ENCODE results near the gene PREX1. TPM values are rescaled to one million over a fixed set of nuclear protein-coding genes. Genes with fewer than 3 reads are reported as not detected.

The PREX1 gene
- total RNA-seq, 1 experiment from 2014 or later, result 3.3 TPM

DNA sequence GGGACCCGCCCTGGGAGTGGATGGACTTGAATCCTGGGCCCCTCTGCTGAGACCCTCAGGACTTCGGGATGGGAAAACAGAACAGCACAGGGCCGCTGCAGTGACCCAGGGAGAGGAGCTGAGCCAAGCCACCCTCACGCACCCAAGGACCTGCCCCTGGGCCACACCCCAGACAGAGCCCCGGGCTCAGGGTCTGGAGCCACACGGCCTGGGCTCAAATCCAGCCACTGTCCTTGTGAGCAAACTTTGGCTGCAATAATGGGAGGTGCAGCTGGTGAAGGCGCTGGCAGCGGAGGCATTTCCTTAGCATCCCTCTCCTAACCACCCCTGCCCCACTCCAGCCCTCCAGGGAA lies 207.7 kb downstream of the PREX1 start:
- no peaks in the 10 kb centered on the region for H3K79me2 ChIP-seq (ENCODE audit: low read depth)
- no peak overlapping the region for H2AFZ ChIP-seq
- no peaks in the 10 kb centered on the region for H3K9me3 ChIP-seq (ENCODE audit: insufficient read depth, low read depth)
- H3K4me3 ChIP-seq, result peak overlapping the region; percentile 54; the same call in 1 of the 2 replicates
- peaks cover 40% of the 10 kb centered on the region for H3K4me1 ChIP-seq (replicated peaks; ENCODE audit: insufficient read depth)
- H3K36me3 ChIP-seq (ENCODE audit: low read depth), result no peaks in the 10 kb centered on the region
- peaks cover 31% of the 10 kb centered on the region; the same call in 1 of the 2 replicates for H3F3A ChIP-seq (ENCODE audit: insufficient read depth, low read depth)
- intact Hi-C loops (cut with micrococcal nuclease; ENCODE audit: unreplicated experiment), result loop anchor here (1.0 to 10.0 kb wide), 13 partner anchors 75 to 1865 kb away; no protein-coding TSS in a partner anchor
- H3K27ac ChIP-seq, result peak overlapping the region; percentile 94
- BruUV-seq (replicated peaks), result no TSS peak
- TF ChIP-seq CTCF (conservative IDR thresholded peaks at IDR 0.05), result no peak
- no peak for TF ChIP-seq EZH2 (IDR thresholded peaks at IDR 0.05; ENCODE audit: low read depth)
- no peaks in the 10 kb centered on the region for H4K20me1 ChIP-seq (ENCODE audit: insufficient read depth)
- no peaks in the 10 kb centered on the region for H3K27me3 ChIP-seq (ENCODE audit: insufficient read depth, low read depth)
- no peaks in the 10 kb centered on the region for H3K9me2 ChIP-seq (ENCODE audit: insufficient read depth)
- peak overlapping the region; percentile 85 for H3K4me2 ChIP-seq
- ChIA-PET POLR2A (ENCODE audit: unreplicated experiment) (interaction anchor here (0.5 to 1.3 kb wide), 8 partner anchors 81 to 833 kb away, joined by 3 to 32 read pairs (median 8); no protein-coding TSS in a partner anchor), CTCF (interaction anchor here (0.5 to 2.6 kb wide), 35 partner anchors 23 to 1346 kb away, joined by 3 to 43 read pairs (median 4); no protein-coding TSS in a partner anchor)
- no peak for DNase-seq

DNA sequence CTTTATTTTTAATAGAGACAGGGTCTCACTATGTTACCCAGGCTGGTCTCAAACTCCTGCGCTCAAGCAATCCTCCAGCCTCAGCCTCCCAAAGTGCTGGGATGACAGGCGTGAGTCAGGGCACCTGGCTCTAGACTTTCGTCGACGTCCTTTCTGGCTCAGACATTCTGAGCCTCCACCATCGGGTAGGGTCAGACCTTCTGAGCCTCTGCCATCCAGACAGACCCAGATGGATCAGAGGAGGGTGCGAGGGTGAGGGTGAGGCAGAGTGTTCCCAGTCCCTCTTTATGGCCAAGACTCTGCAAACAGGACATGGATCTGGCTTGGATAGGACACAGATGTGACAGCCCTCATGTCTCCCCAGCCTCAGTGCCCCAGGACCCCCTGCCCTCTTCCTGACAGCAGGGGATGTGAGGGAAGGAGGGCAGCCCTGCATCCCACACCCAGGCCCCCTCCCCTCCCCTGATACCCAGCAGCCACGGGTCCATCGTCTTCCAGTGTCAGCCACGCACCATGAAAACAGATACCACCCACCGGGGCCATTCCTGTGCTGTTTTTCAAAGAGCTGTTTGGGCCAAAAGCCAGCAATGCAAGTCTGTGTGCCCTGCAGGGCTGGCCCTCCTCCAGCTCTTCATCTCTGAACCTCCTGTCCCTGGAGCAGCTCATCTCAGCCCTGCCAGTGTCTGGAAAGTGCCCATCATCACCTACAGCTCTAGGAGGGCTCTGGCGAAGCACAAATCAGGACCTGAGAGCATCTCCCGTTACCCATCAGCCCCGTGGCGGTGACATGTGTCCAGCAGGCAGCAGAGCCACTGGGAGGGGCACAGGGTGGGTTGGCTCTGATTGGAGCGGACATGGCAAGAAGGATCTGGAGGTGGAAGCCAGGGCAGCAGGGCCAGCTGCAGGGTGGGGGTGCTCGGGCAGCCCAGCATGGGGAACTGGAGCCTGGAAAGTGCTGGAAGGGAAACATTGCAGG lies 208.4 kb downstream of the PREX1 start:
- ChIA-PET CTCF (interaction anchor here (0.7 to 2.6 kb wide), 17 partner anchors 25 to 1345 kb away, joined by 3 to 43 read pairs (median 6); no protein-coding TSS in a partner anchor), POLR2A (ENCODE audit: unreplicated experiment) (interaction anchor here (0.5 to 1.3 kb wide), 5 partner anchors 80 to 833 kb away, joined by 3 to 9 read pairs (median 7); no protein-coding TSS in a partner anchor)
- Histone ChIP-seq H3K4me3 (peak overlapping the region; percentile 54; the same call in 1 of the 2 replicates), H3K4me1 (replicated peaks; ENCODE audit: insufficient read depth) (peaks cover 47% of the 10 kb centered on the region), H3K27ac (peak overlapping the region; percentile 94), H3K79me2 (ENCODE audit: low read depth) (no peaks in the 10 kb centered on the region), H3K9me3 (ENCODE audit: insufficient read depth, low read depth) (no peaks in the 10 kb centered on the region), H3K4me2 (peak overlapping the region; percentile 85), H3K36me3 (ENCODE audit: low read depth) (no peaks in the 10 kb centered on the region), H3F3A (ENCODE audit: insufficient read depth, low read depth) (peaks cover 31% of the 10 kb centered on the region; the same call in 1 of the 2 replicates), H2AFZ (no peak overlapping the region), H3K27me3 (ENCODE audit: insufficient read depth, low read depth) (no peaks in the 10 kb centered on the region), H3K9me2 (ENCODE audit: insufficient read depth) (no peaks in the 10 kb centered on the region), H4K20me1 (ENCODE audit: insufficient read depth) (no peaks in the 10 kb centered on the region)
- intact Hi-C loops (cut with micrococcal nuclease; ENCODE audit: unreplicated experiment), result loop anchor here (1.0 to 10.0 kb wide), 13 partner anchors 74 to 1865 kb away; no protein-coding TSS in a partner anchor
- BruUV-seq (replicated peaks), result no TSS peak
- DNase-seq, result peak; percentile 56 to 58
- TF ChIP-seq CTCF (conservative IDR thresholded peaks at IDR 0.05) (no peak), EZH2 (IDR thresholded peaks at IDR 0.05; ENCODE audit: low read depth) (no peak)

GRCh38 chr20:48618631-48619030 lies 209.2 kb downstream of the PREX1 start:
- ChIA-PET CTCF (no interaction called here), POLR2A (ENCODE audit: unreplicated experiment) (no interaction called here)
- H2AFZ ChIP-seq, result no peak overlapping the region
- TF ChIP-seq CTCF (conservative IDR thresholded peaks at IDR 0.05) (no peak), EZH2 (IDR thresholded peaks at IDR 0.05; ENCODE audit: low read depth) (no peak)
- intact Hi-C loops (cut with micrococcal nuclease; ENCODE audit: unreplicated experiment), result no loop called here
- H3K27ac ChIP-seq, result no peak overlapping the region
- H3K27me3 ChIP-seq (ENCODE audit: insufficient read depth, low read depth), result no peaks in the 10 kb centered on the region
- H3K4me2 ChIP-seq, result no peak overlapping the region; the same call in 1 of the 2 replicates
- no peaks in the 10 kb centered on the region for H3K9me2 ChIP-seq (ENCODE audit: insufficient read depth)
- peaks cover 31% of the 10 kb centered on the region for H3F3A ChIP-seq (ENCODE audit: insufficient read depth, low read depth)
- H3K4me1 ChIP-seq (replicated peaks; ENCODE audit: insufficient read depth), result peaks cover 51% of the 10 kb centered on the region
- no peaks in the 10 kb centered on the region for H3K9me3 ChIP-seq (ENCODE audit: insufficient read depth, low read depth)
- H4K20me1 ChIP-seq (ENCODE audit: insufficient read depth), result no peaks in the 10 kb centered on the region
- no peak for DNase-seq
- no TSS peak for BruUV-seq (replicated peaks)
- no peak overlapping the region for H3K4me3 ChIP-seq
- H3K36me3 ChIP-seq (ENCODE audit: low read depth), result no peaks in the 10 kb centered on the region
- H3K79me2 ChIP-seq (ENCODE audit: low read depth), result no peaks in the 10 kb centered on the region

Data from PC-9 (cell line).